ENCODE results near the gene VAMP2. TPM values are rescaled to one million over a fixed set of nuclear protein-coding genes. Genes with fewer than 3 reads are reported as not detected.

VAMP2 gene
- total and polyA plus RNA-seq, 4 donors = 33.9 to 76.2 (median 45.8) TPM

DNA sequence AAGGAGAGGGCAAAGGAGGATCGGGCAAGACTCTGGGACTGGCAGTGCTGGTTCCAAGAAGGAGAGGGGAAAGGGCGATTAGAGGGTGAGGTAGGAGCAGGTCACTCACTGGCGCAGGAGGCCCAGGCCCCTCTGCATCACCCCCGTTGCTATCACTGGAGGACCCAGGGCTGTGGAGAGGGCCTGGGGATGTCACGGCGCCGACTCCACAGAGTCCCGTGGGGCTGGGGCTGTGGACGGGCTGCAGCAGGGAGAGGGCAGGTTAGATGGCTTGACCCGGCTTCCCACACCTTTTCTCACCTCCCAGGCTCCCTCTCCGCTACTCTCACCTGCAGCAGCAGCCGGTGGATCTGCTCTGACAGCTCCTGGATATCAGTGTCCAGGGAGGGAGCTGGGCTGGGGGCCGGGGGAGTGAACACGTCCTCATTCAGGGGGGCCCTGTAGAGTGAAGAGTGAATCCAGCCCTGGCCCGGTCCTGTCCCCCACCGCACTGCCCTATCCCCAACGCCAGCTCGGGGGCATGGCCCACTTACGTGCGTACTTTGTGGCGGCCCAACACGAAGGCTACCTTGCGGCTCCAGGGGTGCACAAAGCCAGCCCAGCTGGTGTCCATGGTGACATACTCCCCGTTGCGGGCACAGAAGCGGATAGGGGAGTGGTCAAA lies 15.5 kb downstream of the VAMP2 start:
- H3K9ac ChIP-seq (ENCODE audit: insufficient read depth in 1 of 2, low read length in 2 of 2) = no peak overlapping the region
- DNase-seq (no peak), ATAC-seq (ENCODE audit: insufficient read depth, low FRiP score) (no peak)
- H3K27ac ChIP-seq (ENCODE audit: low read depth in 1 of 2, low read length in 1 of 2) = no peak overlapping the region
- H3K9me3 ChIP-seq (ENCODE audit: control insufficient read depth in 4 of 4, insufficient read depth in 3 of 4, low read length in 3 of 4) = no peaks in the 10 kb centered on the region
- WGBS, 2 donors = 92% methylated on average over 23 to 26 of the region's 26 CpGs
- peaks cover 0 to 18% (median 4%) of the 10 kb centered on the region in 5 donors for H3K4me1 ChIP-seq (ENCODE audit: control insufficient read depth in 5 of 5, insufficient read depth in 5 of 5, low read length in 5 of 5)
- H3K4me3 ChIP-seq = no peak overlapping the region
- no peaks in the 10 kb centered on the region for H3K27me3 ChIP-seq (ENCODE audit: control insufficient read depth in 3 of 3, insufficient read depth in 3 of 3, low read length in 2 of 3)
- TF ChIP-seq, protein P1, sequence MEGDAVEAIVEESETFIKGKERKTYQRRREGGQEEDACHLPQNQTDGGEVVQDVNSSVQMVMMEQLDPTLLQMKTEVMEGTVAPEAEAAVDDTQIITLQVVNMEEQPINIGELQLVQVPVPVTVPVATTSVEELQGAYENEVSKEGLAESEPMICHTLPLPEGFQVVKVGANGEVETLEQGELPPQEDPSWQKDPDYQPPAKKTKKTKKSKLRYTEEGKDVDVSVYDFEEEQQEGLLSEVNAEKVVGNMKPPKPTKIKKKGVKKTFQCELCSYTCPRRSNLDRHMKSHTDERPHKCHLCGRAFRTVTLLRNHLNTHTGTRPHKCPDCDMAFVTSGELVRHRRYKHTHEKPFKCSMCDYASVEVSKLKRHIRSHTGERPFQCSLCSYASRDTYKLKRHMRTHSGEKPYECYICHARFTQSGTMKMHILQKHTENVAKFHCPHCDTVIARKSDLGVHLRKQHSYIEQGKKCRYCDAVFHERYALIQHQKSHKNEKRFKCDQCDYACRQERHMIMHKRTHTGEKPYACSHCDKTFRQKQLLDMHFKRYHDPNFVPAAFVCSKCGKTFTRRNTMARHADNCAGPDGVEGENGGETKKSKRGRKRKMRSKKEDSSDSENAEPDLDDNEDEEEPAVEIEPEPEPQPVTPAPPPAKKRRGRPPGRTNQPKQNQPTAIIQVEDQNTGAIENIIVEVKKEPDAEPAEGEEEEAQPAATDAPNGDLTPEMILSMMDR (IDR thresholded peaks at IDR 0.05; ENCODE audit: control extremely low read depth, extremely low read depth) = no peak
- H3K36me3 ChIP-seq (ENCODE audit: control insufficient read depth in 4 of 4, insufficient read depth in 4 of 4, low read length in 4 of 4) = peaks cover 45 to 77% (median 55%) of the 10 kb centered on the region in 4 donors

DNA sequence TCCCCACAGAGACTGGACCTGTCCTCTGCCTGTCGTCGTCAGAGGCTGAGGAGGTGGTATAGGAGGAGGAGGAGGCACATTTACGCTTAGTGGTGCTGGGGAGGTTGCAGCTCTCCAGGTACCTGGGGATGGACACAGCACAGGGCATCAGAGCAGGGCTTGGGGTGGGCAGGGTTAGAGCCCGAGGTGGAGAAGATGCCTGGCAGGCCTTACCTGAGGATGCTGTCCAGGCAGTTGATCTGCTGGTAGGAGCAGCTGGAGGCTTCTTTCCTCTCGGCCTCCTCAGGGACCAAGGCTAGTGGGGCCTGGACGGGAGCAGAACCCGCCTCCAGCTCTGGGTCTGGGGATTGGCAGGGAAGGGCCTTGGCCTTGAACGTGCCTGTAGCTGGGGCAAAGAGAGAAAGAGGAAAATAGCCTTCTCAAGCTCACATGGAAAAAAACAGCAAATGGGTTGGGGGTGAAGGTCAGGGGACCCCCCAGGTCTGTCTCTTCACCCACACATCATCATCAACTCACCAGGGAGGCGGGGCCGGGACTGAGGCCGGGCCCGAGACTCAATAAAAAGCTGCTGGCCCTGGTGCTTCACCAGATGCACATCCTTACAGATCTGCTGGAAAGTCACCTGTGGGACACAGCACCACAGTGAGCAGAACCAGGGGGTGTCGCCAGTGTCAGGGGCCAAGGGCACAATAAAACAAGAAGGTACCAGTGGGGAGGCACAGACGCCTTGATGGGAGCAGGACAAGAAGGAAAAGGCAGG lies 16.2 kb downstream of the VAMP2 start:
- TF ChIP-seq, protein P1 (IDR thresholded peaks at IDR 0.05; ENCODE audit: control extremely low read depth, extremely low read depth) = no peak
- DNase-seq (no peak), ATAC-seq (ENCODE audit: insufficient read depth, low FRiP score) (no peak)
- H3K36me3 ChIP-seq (ENCODE audit: control insufficient read depth in 4 of 4, insufficient read depth in 4 of 4, low read length in 4 of 4) = peaks cover 47 to 85% (median 60%) of the 10 kb centered on the region in 4 donors
- no peaks in the 10 kb centered on the region for H3K27me3 ChIP-seq (ENCODE audit: control insufficient read depth in 3 of 3, insufficient read depth in 3 of 3, low read length in 2 of 3)
- no peak overlapping the region for H3K27ac ChIP-seq (ENCODE audit: low read depth in 1 of 2, low read length in 1 of 2)
- no peak overlapping the region for H3K4me3 ChIP-seq
- H3K9ac ChIP-seq (ENCODE audit: insufficient read depth in 1 of 2, low read length in 2 of 2) = no peak overlapping the region
- 93 to 94% methylated on average over 14 of the region's 14 CpGs for WGBS, 2 donors
- no peaks in the 10 kb centered on the region for H3K9me3 ChIP-seq (ENCODE audit: control insufficient read depth in 4 of 4, insufficient read depth in 3 of 4, low read length in 3 of 4)
- H3K4me1 ChIP-seq (ENCODE audit: control insufficient read depth in 5 of 5, insufficient read depth in 5 of 5, low read length in 5 of 5) = peaks cover 0 to 12% (median 4%) of the 10 kb centered on the region in 5 donors

DNA sequence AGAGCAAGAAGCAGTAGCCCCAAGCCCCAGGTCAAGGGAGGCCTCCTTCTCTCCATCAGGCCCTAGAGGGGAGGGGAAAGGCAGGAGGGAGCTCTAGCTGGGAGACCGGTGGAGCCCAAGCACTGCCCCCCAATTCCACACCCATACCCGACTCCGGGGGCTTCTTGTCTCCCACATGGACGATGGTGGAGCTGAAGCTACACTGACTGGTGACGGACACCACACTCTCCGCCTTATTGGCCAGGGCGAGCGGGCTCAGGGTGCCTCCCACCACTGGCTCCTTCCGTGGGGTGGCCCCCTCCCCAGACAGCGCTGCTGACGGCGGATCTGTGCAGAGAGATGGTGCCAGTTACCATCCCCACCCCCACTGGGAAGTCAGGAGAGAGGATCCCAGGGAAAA lies 16.9 kb downstream of the VAMP2 start:
- WGBS, 2 donors = 94 to 97% methylated on average over 12 of the region's 12 CpGs
- no peak for ATAC-seq (ENCODE audit: insufficient read depth, low FRiP score)
- peak overlapping the region in 1 of 2 donors; percentile 4 for H3K27ac ChIP-seq (ENCODE audit: low read depth in 1 of 2, low read length in 1 of 2)
- no peak overlapping the region for H3K9ac ChIP-seq (ENCODE audit: insufficient read depth in 1 of 2, low read length in 2 of 2)
- TF ChIP-seq, protein P1 (IDR thresholded peaks at IDR 0.05; ENCODE audit: control extremely low read depth, extremely low read depth) = no peak
- H3K36me3 ChIP-seq (ENCODE audit: control insufficient read depth in 4 of 4, insufficient read depth in 4 of 4, low read length in 4 of 4) = peaks cover 52 to 91% (median 65%) of the 10 kb centered on the region in 4 donors
- DNase-seq = no peak
- H3K4me1 ChIP-seq (ENCODE audit: control insufficient read depth in 5 of 5, insufficient read depth in 5 of 5, low read length in 5 of 5) = peaks cover 0 to 9% (median 1%) of the 10 kb centered on the region in 5 donors
- no peaks in the 10 kb centered on the region for H3K27me3 ChIP-seq (ENCODE audit: control insufficient read depth in 3 of 3, insufficient read depth in 3 of 3, low read length in 2 of 3)
- H3K4me3 ChIP-seq = no peak overlapping the region
- H3K9me3 ChIP-seq (ENCODE audit: control insufficient read depth in 4 of 4, insufficient read depth in 3 of 4, low read length in 3 of 4) = no peaks in the 10 kb centered on the region
